HEK293 (cell line): ENCODE results near the gene GGA1.

Source experiments
- CTCF ChIA-PET: fragments of 350-600 bp; formaldehyde crosslinking; extraction: SDS; loops from one replicate; lab custom pipeline; 2021; ENCODE audit warnings: antibody characterized with exemption; lab: Yijun Ruan, JAX
- POLR2A ChIA-PET: fragments of 300-600 bp; formaldehyde crosslinking; extraction: SDS; loops from one replicate; lab custom pipeline; 2020; ENCODE audit warnings: antibody characterized with exemption, inconsistent platforms; lab: Yijun Ruan, JAX
- H3K27ac ChIP-seq: fragments of 200-500 bp; sonication (Bioruptor generic); 2 replicates; pipeline ENCODE4 v1.5.1; 2014; ENCODE audit warnings: low read depth, low read length, control low read depth, inconsistent platforms; ENCODE audit errors: extremely low read depth
- H3K36me3 ChIP-seq, 2 experiments: fragments of 200-500 bp in 1 of 2; sonication (Bioruptor generic) in 1 of 2; 1 replicate in 1 of 2; 2 replicates in 1 of 2; pipeline ENCODE4 v1.5.1; 2014 to 2017; ENCODE audit warnings: inconsistent platforms in 2 of 2, low read length in 2 of 2; ENCODE audit not compliant: control insufficient read depth in 2 of 2, insufficient read depth in 1 of 2
- H3K4me1 ChIP-seq: fragments of 200-500 bp; sonication (Bioruptor generic); 2 replicates; pipeline ENCODE4 v1.5.1; 2014; ENCODE audit warnings: mild to moderate bottlenecking, low read length, inconsistent platforms; ENCODE audit not compliant: control insufficient read depth, insufficient read depth
- H3K4me3 ChIP-seq: 2 replicates; pipeline ENCODE4 v1.5.1; 2011; ENCODE audit warnings: low read depth, mild to moderate bottlenecking, control low read depth, low read length, moderate library complexity
- H3K9me3 ChIP-seq: fragments of 200-500 bp; sonication (Bioruptor generic); 2 replicates; pipeline ENCODE4 v1.5.1; 2014; ENCODE audit warnings: low read depth, low read length, inconsistent platforms; ENCODE audit not compliant: control insufficient read depth, insufficient read depth
- HOXD13 ChIP-seq: sonication (generic); formaldehyde crosslinking; IDR thresholded peaks from 2 replicates; pipeline ENCODE4 v1.8.0; 2022; ENCODE audit warnings: missing genetic modification reagents, borderline replicate concordance
- INSM2 ChIP-seq: fragments of 450-650 bp; formaldehyde crosslinking; IDR thresholded peaks from 2 replicates; pipeline ENCODE4 v1.5.1; 2016; ENCODE audit warnings: missing biosample characterization, missing genetic modification characterization
- KLF16 ChIP-seq: fragments of 450-650 bp; formaldehyde crosslinking; IDR thresholded peaks from 2 replicates; pipeline ENCODE4 v1.5.1; 2017; ENCODE audit warnings: missing biosample characterization, missing genetic modification characterization
- KLF7 ChIP-seq: fragments of 450-650 bp; formaldehyde crosslinking; IDR thresholded peaks from 2 replicates; pipeline ENCODE4 v1.5.1; 2016; ENCODE audit warnings: missing biosample characterization, missing genetic modification characterization, borderline replicate concordance
- MEIS1 ChIP-seq: sonication (generic); formaldehyde crosslinking; IDR thresholded peaks from 2 replicates; pipeline ENCODE4 v1.8.1; 2022; ENCODE audit warnings: missing genetic modification reagents, mild to moderate bottlenecking, borderline replicate concordance
- OSR2 ChIP-seq: fragments of 450-650 bp; formaldehyde crosslinking; IDR thresholded peaks from 2 replicates; pipeline ENCODE4 v1.5.1; 2016; ENCODE audit warnings: missing biosample characterization, missing genetic modification characterization
- OVOL3 ChIP-seq: fragments of 450-650 bp; formaldehyde crosslinking; IDR thresholded peaks from 2 replicates; pipeline ENCODE4 v1.5.1; 2016; ENCODE audit warnings: missing biosample characterization, missing genetic modification characterization
- REST ChIP-seq: fragments of 450-650 bp; formaldehyde crosslinking; IDR thresholded peaks from 2 replicates; pipeline ENCODE4 v1.5.1; 2016; ENCODE audit warnings: missing biosample characterization, missing genetic modification characterization
- ZBTB1 ChIP-seq: fragments of 450-650 bp; formaldehyde crosslinking; IDR thresholded peaks from 2 replicates; pipeline ENCODE4 v1.5.1; 2016; ENCODE audit warnings: missing biosample characterization, missing genetic modification characterization
- ZBTB17 ChIP-seq: fragments of 450-650 bp; formaldehyde crosslinking; IDR thresholded peaks from 2 replicates; pipeline ENCODE4 v1.5.1; 2016; ENCODE audit warnings: missing biosample characterization, missing genetic modification characterization
- ZNF10 ChIP-seq: fragments of 450-650 bp; formaldehyde crosslinking; IDR thresholded peaks from 2 replicates; pipeline ENCODE4 v1.5.1; 2017; ENCODE audit warnings: missing biosample characterization, missing genetic modification characterization
- ZNF133 ChIP-seq: fragments of 450-650 bp; formaldehyde crosslinking; IDR thresholded peaks from 2 replicates; pipeline ENCODE4 v1.5.1; 2016; ENCODE audit warnings: missing biosample characterization, missing genetic modification characterization
- ZNF174 ChIP-seq: fragments of 450-650 bp; formaldehyde crosslinking; IDR thresholded peaks from 2 replicates; pipeline ENCODE4 v1.5.0; 2017; ENCODE audit warnings: missing biosample characterization, mild to moderate bottlenecking, missing genetic modification characterization
- ZNF175 ChIP-seq: fragments of 450-650 bp; formaldehyde crosslinking; IDR thresholded peaks from 2 replicates; pipeline ENCODE4 v1.5.1; 2016; ENCODE audit warnings: missing biosample characterization, missing genetic modification characterization
- ZNF19 ChIP-seq: fragments of 450-650 bp; formaldehyde crosslinking; IDR thresholded peaks from 2 replicates; pipeline ENCODE4; 2016; ENCODE audit warnings: missing biosample characterization, missing genetic modification characterization, low read depth
- ZNF211 ChIP-seq: fragments of 450-650 bp; formaldehyde crosslinking; IDR thresholded peaks from 2 replicates; pipeline ENCODE4 v1.5.1; 2016; ENCODE audit warnings: low read depth, missing biosample characterization, missing genetic modification characterization
- ZNF214 ChIP-seq: fragments of 450-650 bp; formaldehyde crosslinking; IDR thresholded peaks from 2 replicates; pipeline ENCODE4 v1.5.1; 2017; ENCODE audit warnings: missing biosample characterization, mild to moderate bottlenecking, missing genetic modification characterization, borderline replicate concordance
- ZNF248 ChIP-seq: fragments of 450-650 bp; formaldehyde crosslinking; IDR thresholded peaks from 2 replicates; pipeline ENCODE4 v1.5.1; 2017; ENCODE audit warnings: missing biosample characterization, missing genetic modification characterization
- ZNF292 ChIP-seq: fragments of 450-650 bp; formaldehyde crosslinking; IDR thresholded peaks from 2 replicates; pipeline ENCODE4 v1.5.1; 2016; ENCODE audit warnings: low read depth, missing biosample characterization, missing genetic modification characterization, borderline replicate concordance
- ZNF394 ChIP-seq: fragments of 450-650 bp; formaldehyde crosslinking; IDR thresholded peaks from 2 replicates; pipeline ENCODE4 v1.5.1; 2016; ENCODE audit warnings: missing biosample characterization, missing genetic modification characterization, mild to moderate bottlenecking, moderate library complexity, borderline replicate concordance
- ZNF404 ChIP-seq: fragments of 450-650 bp; formaldehyde crosslinking; IDR thresholded peaks from 2 replicates; pipeline ENCODE4 v1.5.1; 2017; ENCODE audit warnings: missing biosample characterization, missing genetic modification characterization
- ZNF48 ChIP-seq: fragments of 450-650 bp; formaldehyde crosslinking; IDR thresholded peaks from 2 replicates; pipeline ENCODE4 v1.5.1; 2016; ENCODE audit warnings: missing biosample characterization, missing genetic modification characterization
- ZNF501 ChIP-seq: fragments of 450-650 bp; formaldehyde crosslinking; IDR thresholded peaks from 2 replicates; pipeline ENCODE4 v1.5.1; 2016; ENCODE audit warnings: missing biosample characterization, missing genetic modification characterization
- ZNF585B ChIP-seq: fragments of 450-650 bp; formaldehyde crosslinking; IDR thresholded peaks from 2 replicates; pipeline ENCODE4 v1.5.1; 2016; ENCODE audit warnings: missing biosample characterization, missing genetic modification characterization
- ZNF610 ChIP-seq: fragments of 450-650 bp; formaldehyde crosslinking; IDR thresholded peaks from 2 replicates; pipeline ENCODE4 v1.5.1; 2016; ENCODE audit warnings: missing biosample characterization, missing genetic modification characterization, borderline replicate concordance
- ZNF677 ChIP-seq: fragments of 450-650 bp; IDR thresholded peaks from 2 replicates; pipeline ENCODE4 v1.5.0; 2018; ENCODE audit warnings: missing biosample characterization, mild to moderate bottlenecking, missing genetic modification characterization, moderate library complexity
- ZNF768 ChIP-seq: fragments of 450-650 bp; formaldehyde crosslinking; IDR thresholded peaks from 2 replicates; pipeline ENCODE4 v1.5.1; 2018; ENCODE audit warnings: missing biosample characterization, mild to moderate bottlenecking, missing genetic modification characterization
- ZNF837 ChIP-seq: fragments of 450-650 bp; formaldehyde crosslinking; IDR thresholded peaks from 2 replicates; pipeline ENCODE4 v1.5.1; 2016; ENCODE audit warnings: missing biosample characterization, missing genetic modification characterization
- ZSCAN23 ChIP-seq: fragments of 450-650 bp; formaldehyde crosslinking; IDR thresholded peaks from 2 replicates; pipeline ENCODE4 v1.5.1; 2016; ENCODE audit warnings: missing biosample characterization, missing genetic modification characterization
- TF ChIP-seq, protein P1 (sequence below): fragments of 450-650 bp; formaldehyde crosslinking; IDR thresholded peaks from 2 replicates; pipeline ENCODE4 v1.5.1; 2016; ENCODE audit warnings: missing biosample characterization, missing genetic modification characterization

The GGA1 gene

GRCh38 chr22:37657590-37658132, 49.0 kb downstream of the GGA1 start (continued):
- TF ChIP-seq, protein P1, sequence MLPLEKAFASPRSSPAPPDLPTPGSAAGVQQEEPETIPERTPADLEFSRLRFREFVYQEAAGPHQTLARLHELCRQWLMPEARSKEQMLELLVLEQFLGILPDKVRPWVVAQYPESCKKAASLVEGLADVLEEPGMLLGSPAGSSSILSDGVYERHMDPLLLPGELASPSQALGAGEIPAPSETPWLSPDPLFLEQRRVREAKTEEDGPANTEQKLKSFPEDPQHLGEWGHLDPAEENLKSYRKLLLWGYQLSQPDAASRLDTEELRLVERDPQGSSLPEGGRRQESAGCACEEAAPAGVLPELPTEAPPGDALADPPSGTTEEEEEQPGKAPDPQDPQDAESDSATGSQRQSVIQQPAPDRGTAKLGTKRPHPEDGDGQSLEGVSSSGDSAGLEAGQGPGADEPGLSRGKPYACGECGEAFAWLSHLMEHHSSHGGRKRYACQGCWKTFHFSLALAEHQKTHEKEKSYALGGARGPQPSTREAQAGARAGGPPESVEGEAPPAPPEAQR = no peak

DNA sequence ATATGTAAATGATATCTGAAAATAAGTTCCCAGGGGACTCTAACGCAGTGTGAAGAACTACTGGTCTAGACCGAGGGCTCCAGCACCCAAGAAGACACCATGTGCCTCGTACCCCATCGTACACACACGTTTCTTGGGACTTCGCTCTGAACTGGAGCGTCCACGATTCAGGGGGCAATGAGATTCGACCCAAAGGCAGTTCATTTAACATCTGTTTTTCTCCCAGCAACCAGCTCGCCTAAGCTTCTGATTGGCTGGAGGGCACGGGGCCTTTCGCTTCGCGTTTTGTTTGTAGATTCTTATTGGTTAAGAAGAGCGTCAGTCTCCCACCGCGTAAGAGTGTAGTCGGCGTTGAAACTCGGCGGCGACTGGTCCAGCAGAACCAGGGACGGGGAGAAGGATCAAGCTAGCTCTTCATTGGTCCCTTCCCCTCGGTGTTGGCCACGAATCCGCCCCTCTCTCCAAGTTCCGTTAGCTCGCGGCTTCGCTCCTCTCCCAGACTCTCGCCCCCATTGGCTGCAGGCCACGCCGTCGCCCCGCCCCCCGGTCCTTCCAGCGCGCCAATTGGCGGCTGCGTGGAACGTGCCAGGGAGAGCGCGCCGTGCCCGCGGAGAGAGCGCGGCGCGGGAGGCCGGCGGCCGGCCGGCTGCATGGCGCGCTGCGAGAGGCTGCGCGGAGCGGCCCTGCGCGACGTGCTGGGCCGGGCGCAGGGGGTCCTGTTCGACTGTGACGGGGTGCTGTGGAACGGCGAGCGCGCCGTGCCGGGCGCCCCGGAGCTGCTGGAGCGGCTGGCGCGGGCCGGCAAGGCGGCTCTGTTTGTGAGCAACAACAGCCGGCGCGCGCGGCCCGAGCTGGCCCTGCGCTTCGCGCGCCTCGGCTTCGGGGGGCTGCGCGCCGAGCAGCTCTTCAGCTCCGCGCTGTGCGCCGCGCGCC, 49.8 kb downstream of the GGA1 start, which contains the start of gene PDXP:
Gene PDXP, plus strand, starts transcription at position 591 of the 933 bp plus-strand sequence. Its CDS starts 60 bp downstream, at position 651.
- peak within 1 kb of the TSS; percentile 90 for H3K27ac ChIP-seq
- TF ChIP-seq ZNF10 (tag by site-specific recombination) (no peak), ZNF768 (tag by site-specific recombination) (no peak), KLF7 (tag by site-specific recombination) (no peak), ZNF48 (no peak), OSR2 (tag by site-specific recombination) (no peak), ZNF677 (tag by site-specific recombination) (peak; percentile 54; the same call in 1 of the 2 replicates), MEIS1 (no peak), ZNF610 (tag by site-specific recombination) (no peak), ZNF394 (no peak), REST (tag by site-specific recombination) (no peak), ZNF133 (tag by site-specific recombination) (no peak), HOXD13 (no peak), OVOL3 (tag by site-specific recombination) (no peak), ZBTB17 (no peak), ZSCAN23 (tag by site-specific recombination) (no peak), ZBTB1 (tag by site-specific recombination) (no peak), ZNF19 (tag by site-specific recombination) (no peak), ZNF211 (no peak), ZNF174 (tag by site-specific recombination) (no peak), ZNF175 (tag by site-specific recombination) (no peak), INSM2 (tag by site-specific recombination) (no peak), ZNF837 (tag by site-specific recombination) (no peak), ZNF585B (no peak), ZNF214 (tag by site-specific recombination) (no peak), ZNF292 (tag by site-specific recombination) (no peak), KLF16 (tag by site-specific recombination) (no peak), ZNF501 (tag by site-specific recombination) (no peak), ZNF404 (tag by site-specific recombination) (no peak), ZNF248 (tag by site-specific recombination) (no peak)

More for the DNA sequence above, 49.8 kb downstream of the GGA1 start, which contains the start of gene PDXP:
- Histone ChIP-seq H3K36me3 (peaks cover 0 to 16% of the 10 kb centered on the region in 2 experiments; a peak in 2 of 3 replicates), H3K9me3 (no peaks in the 10 kb centered on the region), H3K4me3 (peak within 1 kb of the TSS; percentile 85), H3K4me1 (peaks cover 12% of the 10 kb centered on the region)
- POLR2A ChIA-PET = interaction anchor here (0.6 to 6.5 kb wide), 33 partner anchors 10 to 1711 kb away, joined by 3 to 85 read pairs (median 5); partner anchors contain the start of genes ANKRD54, C22orf23, EIF3L and GGA1
- CTCF ChIA-PET = interaction anchor here (0.6 to 7.0 kb wide), 17 partner anchors 10 to 1248 kb away, joined by 3 to 138 read pairs (median 4); partner anchors contain the start of genes GGA1 and LGALS1
